ENCODE data around the gene STXBP6. TPM values are rescaled to one million over a fixed set of nuclear protein-coding genes. Genes with fewer than 3 reads are reported as not detected.

Gene STXBP6
- total RNA-seq, 4 donors from 2014 or later = 10.7 to 62.8 (median 55.9) TPM

GRCh38 chr14:24995016-24995415 lies 54.9 kb downstream of the STXBP6 start:
- Histone ChIP-seq H3K36me3 (no peaks in the 10 kb centered on the region), H3K4me3 (no peak overlapping the region), H3K27ac (no peak overlapping the region), H3K27me3 (no peaks in the 10 kb centered on the region), H3K9me3 (no peaks in the 10 kb centered on the region), H3K4me1 (no peaks in the 10 kb centered on the region)
- no peak for TF ChIP-seq CTCF (IDR thresholded peaks at IDR 0.05)
- TF ChIP-seq POLR2A (IDR thresholded peaks at IDR 0.05) = no peak
- no peak for DNase-seq

GRCh38 chr14:24993631-24994030 lies 56.3 kb downstream of the STXBP6 start:
- Histone ChIP-seq H3K4me1 (no peaks in the 10 kb centered on the region), H3K36me3 (no peaks in the 10 kb centered on the region), H3K27me3 (no peaks in the 10 kb centered on the region), H3K9me3 (no peaks in the 10 kb centered on the region), H3K4me3 (no peak overlapping the region), H3K27ac (no peak overlapping the region)
- DNase-seq = no peak
- no peak for TF ChIP-seq POLR2A (IDR thresholded peaks at IDR 0.05)
- no peak for TF ChIP-seq CTCF (IDR thresholded peaks at IDR 0.05)

- H3K9me3 ChIP-seq = no peaks in the 10 kb centered on the region
- TF ChIP-seq CTCF (IDR thresholded peaks at IDR 0.05) (no peak), POLR2A (IDR thresholded peaks at IDR 0.05) (no peak)
- H3K36me3 ChIP-seq = no peaks in the 10 kb centered on the region
- H3K27me3 ChIP-seq = no peaks in the 10 kb centered on the region
- no peaks in the 10 kb centered on the region for H3K4me1 ChIP-seq
- no peak overlapping the region for H3K27ac ChIP-seq
- no peak for DNase-seq
- no peak overlapping the region for H3K4me3 ChIP-seq
These were observed 57.2 kb downstream of the STXBP6 start for GRCh38 chr14:24992624-24993360.

GRCh38 chr14:24991821-24992220 lies 58.1 kb downstream of the STXBP6 start:
- Histone ChIP-seq H3K36me3 (no peaks in the 10 kb centered on the region), H3K9me3 (no peaks in the 10 kb centered on the region), H3K4me3 (no peak overlapping the region), H3K27me3 (no peaks in the 10 kb centered on the region), H3K27ac (no peak overlapping the region), H3K4me1 (no peaks in the 10 kb centered on the region)
- no peak for DNase-seq
- no peak for TF ChIP-seq POLR2A (IDR thresholded peaks at IDR 0.05)

GRCh38 chr14:24991288-24991687 lies 58.7 kb downstream of the STXBP6 start:
- Histone ChIP-seq H3K9me3 (no peaks in the 10 kb centered on the region), H3K36me3 (no peaks in the 10 kb centered on the region), H3K4me3 (no peak overlapping the region), H3K27ac (no peak overlapping the region), H3K4me1 (peaks cover 0 to 1% (median 0%) of the 10 kb centered on the region in 4 donors), H3K27me3 (no peaks in the 10 kb centered on the region)
- no peak for TF ChIP-seq CTCF (IDR thresholded peaks at IDR 0.05)
- TF ChIP-seq POLR2A (IDR thresholded peaks at IDR 0.05) = no peak
- no peak for DNase-seq

- no peaks in the 10 kb centered on the region for H3K27me3 ChIP-seq
- no peak overlapping the region for H3K4me3 ChIP-seq
- peaks cover 0 to 6% (median 0%) of the 10 kb centered on the region in 4 donors for H3K4me1 ChIP-seq
- no peak for DNase-seq
- no peak overlapping the region for H3K27ac ChIP-seq
- H3K36me3 ChIP-seq = no peaks in the 10 kb centered on the region
- TF ChIP-seq POLR2A (IDR thresholded peaks at IDR 0.05) = no peak
- TF ChIP-seq CTCF (IDR thresholded peaks at IDR 0.05) = no peak
- no peaks in the 10 kb centered on the region for H3K9me3 ChIP-seq
These were observed 59.2 kb downstream of the STXBP6 start for GRCh38 chr14:24990773-24991172.
